SK-N-SH (cell line): ENCODE measurements around the gene SHISA8. TPM values are rescaled to one million over a fixed set of nuclear protein-coding genes. Genes with fewer than 3 reads are reported as not detected.

ENCODE experiments used
- CTCF ChIA-PET: fragments of 300-600, 350-600 bp; formaldehyde crosslinking; extraction: SDS; loops from one replicate; lab custom pipeline; 2021; lab: Yijun Ruan, JAX
- POLR2A ChIA-PET: fragments of 350-600 bp; sonication (Branson Sonifier 250); formaldehyde crosslinking; extraction: SDS; loops from one replicate; lab custom pipeline; 2020; ENCODE audit warnings: antibody characterized with exemption, inconsistent platforms; lab: Yijun Ruan, JAX
- DNase-seq: peaks from one replicate; pipeline ENCODE4 v3.0.0; 2012
- H2AFZ ChIP-seq: fragments of 200-600 bp; sonication (generic); 2 replicates; pipeline ENCODE4 v1.8.1; 2016; ENCODE audit warnings: antibody characterized with exemption, mild to moderate bottlenecking, low read depth
- H3F3A ChIP-seq: fragments of 200-600 bp; sonication (generic); replicated peaks from 2 replicates; pipeline ENCODE3; 2016; ENCODE audit warnings: antibody characterized with exemption, mild to moderate bottlenecking; ENCODE audit not compliant: insufficient read depth
- H3K27ac ChIP-seq, 2 experiments: fragments of 200-500 bp in 1 of 2; fragments of 200-600 bp in 1 of 2; sonication (Bioruptor generic) in 1 of 2; sonication (generic), shearing (Covaris generic) in 1 of 2; 2 replicates each; pipeline versions ENCODE4 v1.5.1 to v1.6.1; 2014 to 2016; ENCODE audit warnings: low read depth in 2 of 2, inconsistent platforms in 1 of 2, low read length in 1 of 2, mild to moderate bottlenecking in 1 of 2, mixed read lengths in 1 of 2
- H3K27me3 ChIP-seq: fragments of 200-600 bp; sonication (generic), shearing (Covaris generic); 2 replicates; pipeline ENCODE4 v1.6.1; 2016; ENCODE audit warnings: mixed run types; ENCODE audit not compliant: insufficient read depth
- H3K36me3 ChIP-seq, 2 experiments: fragments of 200-500 bp in 1 of 2; fragments of 200-600 bp in 1 of 2; sonication (Bioruptor generic) in 1 of 2; sonication (generic) in 1 of 2; replicated peaks in 1 of 2; 2 replicates each; pipeline versions ENCODE3 to v1.5.1; 2014 to 2016; ENCODE audit warnings: low read length in 1 of 2, mild to moderate bottlenecking in 1 of 2; ENCODE audit not compliant: insufficient read depth in 2 of 2, control insufficient read depth in 1 of 2
- H3K4me1 ChIP-seq, 2 experiments: fragments of 200-500 bp in 1 of 2; fragments of 200-600 bp in 1 of 2; sonication (Bioruptor generic) in 1 of 2; sonication (generic), shearing (Covaris generic) in 1 of 2; 2 replicates each; pipeline versions ENCODE4 v1.5.1 to v1.6.1; 2014 to 2016; ENCODE audit warnings: low read depth in 1 of 2, low read length in 1 of 2, mixed run types in 1 of 2; ENCODE audit not compliant: insufficient read depth in 2 of 2, control insufficient read depth in 1 of 2
- H3K4me2 ChIP-seq: fragments of 200-600 bp; sonication (generic), shearing (Covaris generic); 2 replicates; pipeline ENCODE4 v1.6.1; 2017; ENCODE audit warnings: mixed run types
- H3K4me3 ChIP-seq, 2 experiments: fragments of 200-500 bp in 1 of 2; fragments of 200-600 bp in 1 of 2; sonication (Bioruptor generic) in 1 of 2; sonication (generic), shearing (Covaris generic) in 1 of 2; 2 replicates each; pipeline versions ENCODE4 v1.5.1 to v1.8.1; 2014 to 2016; ENCODE audit warnings: low read depth in 2 of 2, inconsistent platforms in 1 of 2, low read length in 1 of 2, mild to moderate bottlenecking in 1 of 2, mixed read lengths in 1 of 2, moderate library complexity in 1 of 2
- H3K79me2 ChIP-seq: fragments of 200-600 bp; sonication (generic); 2 replicates; pipeline ENCODE4 v1.8.1; 2017; ENCODE audit warnings: mild to moderate bottlenecking; ENCODE audit not compliant: insufficient read depth
- H3K9ac ChIP-seq: fragments of 200-600 bp; sonication (generic); 2 replicates; pipeline ENCODE4 v1.6.1; 2017; ENCODE audit warnings: mixed run types
- H3K9me2 ChIP-seq: fragments of 200-600 bp; sonication (generic); 2 replicates; pipeline ENCODE4 v1.6.1; 2017; ENCODE audit warnings: mixed run types
- H3K9me3 ChIP-seq: fragments of 200-600 bp; sonication (generic); 2 replicates; pipeline ENCODE4 v1.6.1; 2017; ENCODE audit warnings: mixed run types, mild to moderate bottlenecking, moderate library complexity
- H4K20me1 ChIP-seq: fragments of 200-600 bp; sonication (generic); 2 replicates; pipeline ENCODE4 v1.6.1; 2017; ENCODE audit warnings: mild to moderate bottlenecking, mixed run types; ENCODE audit not compliant: insufficient read depth
- CHD2 ChIP-seq: fragments of 150-350 bp; IDR thresholded peaks from 2 replicates; pipeline ENCODE4 v1.6.1; 2018; ENCODE audit warnings: low read length; ENCODE audit not compliant: partially characterized antibody
- ELF1 ChIP-seq: IDR thresholded peaks from 2 replicates; pipeline ENCODE4 v1.4.0; 2012
- EZH2phosphoT487 ChIP-seq: fragments of 200-600 bp; sonication (generic); IDR thresholded peaks from 2 replicates; pipeline ENCODE4 v1.6.1; 2017; ENCODE audit warnings: low read depth, mixed run types, mild to moderate bottlenecking, antibody characterized with exemption, moderate library complexity, borderline replicate concordance
- MXI1 ChIP-seq: IDR thresholded peaks from 2 replicates; pipeline ENCODE4 v1.6.1; 2012; ENCODE audit warnings: mild to moderate bottlenecking, low read depth, low read length, improper control_type of control experiment
- NFIC ChIP-seq: IDR thresholded peaks from 2 replicates; pipeline ENCODE4 v1.4.0; 2012; ENCODE audit warnings: borderline replicate concordance
- NRF1 ChIP-seq: IDR thresholded peaks from 2 replicates; pipeline ENCODE4 v1.6.1; 2012; ENCODE audit warnings: low read depth, mild to moderate bottlenecking, low read length
- PBX3 ChIP-seq: IDR thresholded peaks from 2 replicates; pipeline ENCODE4; 2012
- POLR2AphosphoS5 ChIP-seq: IDR thresholded peaks from 2 replicates; pipeline ENCODE4 v1.6.1; 2012; ENCODE audit warnings: low read depth, low read length
- RAD21 ChIP-seq: IDR thresholded peaks from 2 replicates; pipeline ENCODE4 v1.6.1; 2012; ENCODE audit warnings: mild to moderate bottlenecking, low read length
- REST ChIP-seq: IDR thresholded peaks from 2 replicates; pipeline ENCODE4 v1.6.1; 2012; ENCODE audit warnings: mild to moderate bottlenecking, low read depth, low read length, moderate library complexity
- SIN3A ChIP-seq: IDR thresholded peaks from 2 replicates; pipeline ENCODE4 v1.6.1; 2012; ENCODE audit warnings: low read depth, mild to moderate bottlenecking, low read length, moderate library complexity, borderline replicate concordance
- WGBS: methylation state at CpG from one replicate; pipeline ENCODE4 v1.1.6; 2017; ENCODE audit warnings: low lambda C conversion rate; 5-methylcytosine and 5-hydroxymethylcytosine counted together
- polyA plus RNA-seq, 3 experiments: library from polyadenylated mRNA; depleted of rRNA; stranded (reverse); fragments of >200 nt; gene quantifications; 2 replicates each; pipeline ENCODE4 v1.2.3, GENCODE V29; 2012

Gene SHISA8
- polyA plus RNA-seq, 1 of the 3 experiments (the other 2 are of a cell fraction), result not detected

GRCh38 chr22:41934284-41935014, 19.6 kb upstream of the SHISA8 start:
- Histone ChIP-seq H3K4me3 (no peak overlapping the region), H2AFZ (no peak overlapping the region), H3K9ac (no peak overlapping the region), H3K27ac (no peak overlapping the region), H3K79me2 (no peaks in the 10 kb centered on the region), H3K9me3 (no peaks in the 10 kb centered on the region), H3K9me2 (no peaks in the 10 kb centered on the region), H3K27me3 (no peaks in the 10 kb centered on the region), H3F3A (no peaks in the 10 kb centered on the region), H4K20me1 (no peaks in the 10 kb centered on the region), H3K4me2 (no peak overlapping the region), H3K36me3 (no peaks in the 10 kb centered on the region), H3K4me1 (peaks cover 0 to 5% of the 10 kb centered on the region in 2 experiments; a peak in 1 of 4 replicates)
- DNase-seq, result no peak
- POLR2A ChIA-PET, result no interaction called here
- CTCF ChIA-PET, result interaction anchor here (0.7 kb wide), 1 partner anchor 9 kb away, joined by 3 read pairs; no protein-coding TSS in a partner anchor
- TF ChIP-seq SIN3A, result no peak
- TF ChIP-seq RAD21, result no peak
- TF ChIP-seq CHD2, result no peak
- no peak for TF ChIP-seq EZH2phosphoT487
- TF ChIP-seq MXI1, result no peak
- no peak for TF ChIP-seq REST
- no peak for TF ChIP-seq POLR2AphosphoS5
- TF ChIP-seq ELF1, result no peak
- TF ChIP-seq NRF1, result no peak
- no peak for TF ChIP-seq PBX3
- no peak for TF ChIP-seq NFIC
- 100% methylated on average over 6 of the region's 17 CpGs for WGBS
